GM23338 (cell line): ENCODE data around the gene SLC22A17. TPM values are rescaled to one million over a fixed set of nuclear protein-coding genes. Genes with fewer than 3 reads are reported as not detected.

Experiments used
- ATAC-seq: fragments of 200-7000 bp; cut with Tn5 transposase; 3 replicates; pipeline ENCODE4 v1.9.1; 2020
- DNase-seq: peaks from one replicate; pipeline ENCODE4 v3.0.0-alpha.2; 2015; ENCODE audit warnings: low spot score
- H2AFZ ChIP-seq: fragments of 200-600 bp; sonication (generic); 2 replicates; pipeline ENCODE4 v1.8.0; 2016; ENCODE audit warnings: antibody characterized with exemption, mild to moderate bottlenecking, moderate library complexity
- H3F3A ChIP-seq: fragments of 200-600 bp; sonication (generic); replicated peaks from 2 replicates; pipeline ENCODE4 v1.8.0; 2017; ENCODE audit warnings: antibody characterized with exemption, mixed run types, low read depth
- H3K27ac ChIP-seq: fragments of 200-600 bp; sonication (generic); 2 replicates; pipeline ENCODE4 v1.6.1; 2016; ENCODE audit warnings: low read depth
- H3K27me3 ChIP-seq: fragments of 200-600 bp; sonication (generic); 2 replicates; pipeline ENCODE4 v1.8.0; 2016; ENCODE audit warnings: mild to moderate bottlenecking, mixed run types, moderate library complexity; ENCODE audit not compliant: insufficient read depth
- H3K36me3 ChIP-seq: fragments of 200-600 bp; sonication (generic); 2 replicates; pipeline ENCODE4 v1.8.0; 2016; ENCODE audit warnings: mild to moderate bottlenecking; ENCODE audit not compliant: insufficient read depth
- H3K4me1 ChIP-seq: fragments of 200-600 bp; sonication (generic); 2 replicates; pipeline ENCODE4 v1.8.0; 2016; ENCODE audit warnings: mild to moderate bottlenecking, moderate library complexity; ENCODE audit not compliant: insufficient read depth
- H3K4me2 ChIP-seq: fragments of 200-600 bp; sonication (generic); 2 replicates; pipeline ENCODE4 v1.7.1; 2017; ENCODE audit warnings: mixed run types
- H3K4me3 ChIP-seq: fragments of 200-600 bp; sonication (generic); 2 replicates; pipeline ENCODE4 v1.6.1; 2016; ENCODE audit warnings: mixed run types
- H3K79me2 ChIP-seq: fragments of 200-600 bp; sonication (generic); replicated peaks from 2 replicates; pipeline ENCODE4 v1.8.0; 2017; ENCODE audit warnings: mild to moderate bottlenecking; ENCODE audit not compliant: insufficient read depth
- H3K9me2 ChIP-seq: fragments of 200-600 bp; sonication (generic); 2 replicates; pipeline ENCODE4 v1.8.0; 2017; ENCODE audit not compliant: insufficient read depth
- H4K20me1 ChIP-seq: fragments of 200-600 bp; sonication (generic); replicated peaks from 2 replicates; pipeline ENCODE4 v1.8.0; 2017; ENCODE audit warnings: mild to moderate bottlenecking; ENCODE audit not compliant: insufficient read depth
- H3K27ac Mint-ChIP-seq: 2 replicates; pipeline ENCODE4 v1.8.0; 2020; ENCODE audit warnings: inconsistent platforms, mild to moderate bottlenecking, moderate library complexity, mixed read lengths
- H3K27me3 Mint-ChIP-seq: 3 replicates; pipeline ENCODE4 v1.8.0; 2022; ENCODE audit warnings: low read depth, mild to moderate bottlenecking, moderate library complexity, mixed read lengths, inconsistent platforms; ENCODE audit not compliant: insufficient read depth, poor library complexity
- H3K36me3 Mint-ChIP-seq: 3 replicates; pipeline ENCODE4 v1.8.0; 2021; ENCODE audit warnings: low read depth, mild to moderate bottlenecking, inconsistent platforms, moderate library complexity, mixed read lengths
- H3K4me1 Mint-ChIP-seq: 3 replicates; pipeline ENCODE4 v1.8.0; 2020; ENCODE audit warnings: mild to moderate bottlenecking, inconsistent platforms, mixed read lengths
- H3K4me3 Mint-ChIP-seq: 3 replicates; pipeline ENCODE4 v1.8.0; 2021; ENCODE audit warnings: moderate library complexity, mild to moderate bottlenecking, inconsistent platforms, mixed read lengths
- H3K9me3 Mint-ChIP-seq: 3 replicates; pipeline ENCODE4 v1.8.0; 2020; ENCODE audit warnings: moderate library complexity, mild to moderate bottlenecking, inconsistent platforms, mixed read lengths
- CREB1 ChIP-seq: fragments of 250-450 bp; sonication (Bioruptor Pico); IDR thresholded peaks from 2 replicates; pipeline ENCODE4 v1.5.0; 2020; ENCODE audit warnings: low read depth, mild to moderate bottlenecking, moderate library complexity
- ETS1 ChIP-seq: IDR thresholded peaks from 2 replicates; pipeline ENCODE4 v1.6.1; 2016; ENCODE audit warnings: antibody characterized with exemption
- EZH2 ChIP-seq: fragments of 200-600 bp; sonication (generic); IDR thresholded peaks from one replicate; pipeline ENCODE4 v1.8.0; 2017; ENCODE audit warnings: antibody characterized with exemption, mild to moderate bottlenecking, low read depth; ENCODE audit not compliant: unreplicated experiment
- JUNB ChIP-seq: IDR thresholded peaks from one replicate; pipeline ENCODE4 v1.6.1; 2016; ENCODE audit warnings: antibody characterized with exemption; ENCODE audit not compliant: unreplicated experiment
- NANOG ChIP-seq: IDR thresholded peaks from 2 replicates; pipeline ENCODE4 v1.6.1; 2016; ENCODE audit warnings: antibody characterized with exemption, borderline replicate concordance
- POLR2AphosphoS5 ChIP-seq: IDR thresholded peaks from 2 replicates; pipeline ENCODE4 v1.6.1; 2016; ENCODE audit warnings: antibody characterized with exemption, low read depth
- REST ChIP-seq: IDR thresholded peaks from one replicate; pipeline ENCODE4 v1.6.1; 2018; ENCODE audit warnings: antibody characterized with exemption; ENCODE audit not compliant: unreplicated experiment
- ZNF114 ChIP-seq: fragments of 250-450 bp; sonication (Bioruptor Pico); IDR thresholded peaks from 2 replicates; pipeline ENCODE4 v1.5.0; 2020; ENCODE audit warnings: mild to moderate bottlenecking, moderate library complexity
- ZNF331 ChIP-seq: fragments of 250-450 bp; sonication (Bioruptor Pico); IDR thresholded peaks from 2 replicates; pipeline ENCODE4 v1.5.0; 2020; ENCODE audit warnings: low read depth, mild to moderate bottlenecking, moderate library complexity
- ZNF462 ChIP-seq: fragments of 250-450 bp; sonication (Bioruptor Pico); IDR thresholded peaks from 2 replicates; pipeline ENCODE4 v1.5.0; 2020; ENCODE audit warnings: mild to moderate bottlenecking, moderate library complexity
- polyA plus RNA-seq: library from polyadenylated mRNA; unstranded; fragments of >200 nt; fragmentation: Nextera tagmentation; extraction: Ambion mirVana; gene quantifications from 2 replicates; pipeline ENCODE4 v1.2.1, GENCODE V29; 2016
- total RNA-seq: library from RNA; depleted of rRNA; stranded (reverse); fragments of >200 nt; shearing (Covaris generic); gene quantifications from 2 replicates; pipeline ENCODE4 v1.2.3, GENCODE V29; 2014

SLC22A17 gene
- total and polyA plus RNA-seq, 2 experiments from 2014 or later: 28.6 to 56.6 TPM

- H3F3A ChIP-seq: peaks cover 8% of the 10 kb centered on the region; the same call in 1 of the 2 replicates
- Mint-ChIP-seq H3K36me3 (no peaks in the 10 kb centered on the region), H3K27ac (no peak overlapping the region), H3K27me3 (peaks cover 61% of the 10 kb centered on the region), H3K9me3 (no peaks in the 10 kb centered on the region; the same call in 2 of the 3 replicates), H3K4me3 (peak overlapping the region; percentile 88), H3K4me1 (peaks cover 8% of the 10 kb centered on the region)
- peaks cover 14% of the 10 kb centered on the region for H3K4me1 ChIP-seq
- H3K9me2 ChIP-seq: no peaks in the 10 kb centered on the region
- no peak for TF ChIP-seq JUNB
- peak; percentile 34 for TF ChIP-seq EZH2
- peak overlapping the region; percentile 90 for H3K4me2 ChIP-seq
- peaks cover 78% of the 10 kb centered on the region for H3K27me3 ChIP-seq
- H3K79me2 ChIP-seq: no peaks in the 10 kb centered on the region
- peak overlapping the region; percentile 90 for H3K4me3 ChIP-seq
- DNase-seq (peak; percentile 12), ATAC-seq (no peak)
- H2AFZ ChIP-seq: no peak overlapping the region
- H3K36me3 ChIP-seq: no peaks in the 10 kb centered on the region
- peaks cover 8% of the 10 kb centered on the region for H4K20me1 ChIP-seq
- H3K27ac ChIP-seq: no peak overlapping the region
These were observed 51.9 kb downstream of the SLC22A17 start for GRCh38 chr14:23300687-23301223.

- peak overlapping the region; percentile 88 for H3K4me3 Mint-ChIP-seq
- H3K36me3 Mint-ChIP-seq: no peaks in the 10 kb centered on the region
- Histone ChIP-seq H3F3A (peaks cover 8% of the 10 kb centered on the region; the same call in 1 of the 2 replicates), H3K79me2 (no peaks in the 10 kb centered on the region), H4K20me1 (peaks cover 14% of the 10 kb centered on the region), H3K27me3 (peaks cover 84% of the 10 kb centered on the region), H3K36me3 (no peaks in the 10 kb centered on the region), H3K4me3 (peak overlapping the region; percentile 90), H2AFZ (no peak overlapping the region), H3K4me1 (peaks cover 10% of the 10 kb centered on the region), H3K4me2 (peak overlapping the region; percentile 90), H3K9me2 (no peaks in the 10 kb centered on the region), H3K27ac (no peak overlapping the region)
- H3K4me1 Mint-ChIP-seq: peaks cover 6% of the 10 kb centered on the region
- peaks cover 67% of the 10 kb centered on the region for H3K27me3 Mint-ChIP-seq
- DNase-seq: no peak
- H3K27ac Mint-ChIP-seq: no peak overlapping the region
- no peaks in the 10 kb centered on the region; the same call in 2 of the 3 replicates for H3K9me3 Mint-ChIP-seq
- ATAC-seq: no peak
- no peak for TF ChIP-seq JUNB
- no peak for TF ChIP-seq POLR2AphosphoS5
- no peak for TF ChIP-seq CREB1 (CRISPR knock-in tag)
- TF ChIP-seq ZNF462 (CRISPR knock-in tag): no peak
- no peak for TF ChIP-seq ZNF114
- no peak for TF ChIP-seq NANOG
- no peak for TF ChIP-seq ETS1
- no peak for TF ChIP-seq REST
- no peak for TF ChIP-seq ZNF331 (CRISPR knock-in tag)
These were observed 52.6 kb downstream of the SLC22A17 start for GRCh38 chr14:23299986-23300686.
